GM19395 (cell line): ENCODE data around the gene RAPGEF1.

ENCODE experiments used
- ATAC-seq: cut with Tn5 transposase; IDR thresholded peaks from one replicate; pipeline ENCODE4 v1.9.1; 2021; ENCODE audit warnings: mild to moderate bottlenecking, moderate library complexity; ENCODE audit not compliant: unreplicated experiment

RAPGEF1 gene

GRCh38 chr9:131628459-131629225 lies 111.2 kb downstream of the RAPGEF1 start:
- no peak for ATAC-seq

DNA sequence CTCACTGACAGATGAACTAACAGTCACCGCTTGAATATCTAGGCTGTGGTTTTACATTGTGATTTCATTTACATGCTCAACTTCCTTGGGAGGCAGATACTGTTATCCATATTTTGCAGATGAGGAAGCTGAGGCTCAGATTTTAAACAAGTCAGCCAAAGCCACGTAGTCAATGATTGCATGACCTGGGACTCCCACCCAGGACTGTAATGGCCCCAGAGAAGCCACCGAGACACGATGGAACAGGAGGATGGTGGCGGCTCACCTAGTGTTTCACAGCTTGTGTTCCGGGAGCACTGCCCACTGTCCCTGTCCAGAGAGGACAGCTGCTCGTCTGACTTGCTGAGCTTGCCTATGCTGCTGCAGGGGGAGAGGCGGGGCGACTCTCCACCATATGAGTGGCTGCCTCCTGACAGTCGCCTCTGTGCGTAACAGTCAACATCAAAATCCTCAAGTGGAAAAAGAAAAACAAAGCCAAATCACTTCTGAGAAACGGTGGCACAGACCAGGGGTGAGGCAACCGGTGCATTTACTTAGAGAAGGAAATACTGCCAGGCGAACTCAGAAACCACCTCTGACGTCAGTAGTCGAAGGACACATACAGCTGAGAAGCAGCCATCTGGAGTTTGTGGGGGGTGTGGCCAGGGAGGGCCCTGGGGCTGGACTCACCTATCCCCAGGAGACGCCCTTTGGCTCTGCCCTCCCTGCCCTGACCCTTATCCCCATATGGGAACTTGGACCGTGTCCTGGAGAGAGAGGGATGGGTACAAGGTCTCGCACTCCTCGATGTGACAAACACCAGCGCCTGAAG lies 112.0 kb downstream of the RAPGEF1 start:
- no peak for ATAC-seq

DNA sequence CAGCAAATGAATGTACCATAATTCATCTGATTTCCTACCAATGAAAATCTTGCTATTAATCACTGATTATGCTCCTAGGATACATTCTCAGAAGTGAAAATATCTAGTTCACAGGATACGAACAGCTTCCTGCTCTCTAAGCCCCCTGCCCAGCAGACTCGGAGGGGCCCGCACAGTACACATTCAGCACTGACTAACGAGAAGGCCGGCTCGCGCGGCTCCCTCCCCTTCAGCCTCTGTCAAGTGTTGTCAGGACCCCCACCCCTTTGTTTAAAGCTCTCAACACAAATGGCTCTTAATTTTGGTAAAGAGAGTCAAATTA lies 112.6 kb downstream of the RAPGEF1 start:
- ATAC-seq: no peak

DNA sequence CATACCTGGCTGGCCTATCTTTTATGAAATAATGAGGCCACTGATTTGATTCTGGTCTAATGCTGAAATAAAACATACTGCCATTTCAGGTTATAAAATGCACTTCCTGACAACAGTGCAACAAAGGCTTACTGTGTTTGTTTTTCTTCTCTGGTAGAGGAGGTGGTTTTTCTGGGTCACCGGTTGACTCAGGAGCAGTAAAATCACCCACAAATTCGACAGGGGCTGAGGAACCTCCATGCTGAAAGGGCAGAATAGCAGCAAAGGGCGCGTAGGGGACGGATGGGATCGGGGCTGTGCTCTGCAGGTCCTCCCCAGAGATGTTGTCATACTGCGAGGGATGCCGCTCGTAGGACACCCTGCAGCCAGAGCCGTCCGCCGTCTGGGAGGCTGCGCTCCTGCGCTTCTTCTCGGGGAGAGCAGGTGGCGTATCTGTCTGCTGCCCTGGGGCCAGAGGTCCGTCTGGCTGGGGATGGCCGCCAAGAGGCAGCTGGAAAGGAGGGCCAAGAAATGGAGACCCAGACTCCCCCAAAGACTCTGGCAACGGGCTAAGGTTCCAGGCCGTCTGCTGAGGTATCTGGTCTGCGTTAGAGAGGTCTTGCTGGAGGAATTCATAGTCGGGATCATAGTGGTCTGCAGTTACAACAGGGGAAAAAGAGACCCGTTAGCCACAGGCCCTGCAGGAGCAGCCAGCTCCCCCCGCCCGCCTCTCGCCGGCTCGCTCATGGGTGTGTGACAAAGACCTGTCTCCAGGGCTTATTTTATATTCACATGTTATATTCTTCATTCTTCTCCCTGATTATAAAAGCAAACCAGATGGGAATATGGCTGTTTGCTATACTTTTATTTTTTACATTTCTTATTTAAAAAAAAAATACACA lies 113.8 kb downstream of the RAPGEF1 start:
- ATAC-seq: no peak

GRCh38 chr9:131625508-131625787 lies 114.4 kb downstream of the RAPGEF1 start:
- ATAC-seq: no peak

DNA sequence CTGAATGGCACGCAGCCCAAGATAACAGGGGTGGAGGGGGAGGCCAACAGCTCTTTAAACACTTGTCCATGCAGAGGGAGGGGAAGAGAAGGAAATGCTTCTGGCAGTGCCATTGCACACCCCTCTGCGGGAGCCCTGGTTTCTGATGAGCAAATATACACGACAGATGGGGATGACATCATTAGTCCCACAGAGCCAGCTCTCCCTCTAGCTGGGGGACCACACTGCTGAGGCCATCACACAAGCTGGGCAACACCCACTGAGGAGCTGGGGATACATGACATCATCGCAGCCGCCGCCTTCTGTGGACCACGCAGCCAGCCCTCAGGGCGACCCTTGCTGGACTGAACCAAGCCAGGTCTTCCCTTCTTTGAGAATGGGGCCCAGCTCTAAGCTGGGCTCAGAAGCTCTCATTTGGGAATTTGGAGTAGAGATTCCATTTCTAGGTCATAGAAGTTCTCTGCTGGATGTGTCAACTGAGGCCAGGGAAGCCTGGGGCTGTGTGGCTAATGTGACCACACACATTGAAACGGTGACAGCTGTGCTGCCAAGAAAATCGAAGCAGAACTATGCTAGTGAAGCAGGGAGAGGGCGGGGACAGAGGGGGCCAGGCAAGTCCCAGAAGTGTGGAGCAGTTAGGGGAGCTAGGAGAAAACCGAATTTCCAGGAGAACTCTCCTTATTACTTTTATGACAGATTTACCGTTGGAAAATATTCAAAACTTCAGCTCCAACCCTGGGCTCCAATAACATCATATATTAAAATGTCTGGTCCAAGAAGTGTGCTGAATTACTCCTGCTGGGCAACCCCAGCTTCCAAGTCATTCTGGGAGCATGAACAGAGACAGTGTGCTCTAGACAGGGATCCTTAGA lies 115.0 kb downstream of the RAPGEF1 start:
- ATAC-seq: no peak

DNA sequence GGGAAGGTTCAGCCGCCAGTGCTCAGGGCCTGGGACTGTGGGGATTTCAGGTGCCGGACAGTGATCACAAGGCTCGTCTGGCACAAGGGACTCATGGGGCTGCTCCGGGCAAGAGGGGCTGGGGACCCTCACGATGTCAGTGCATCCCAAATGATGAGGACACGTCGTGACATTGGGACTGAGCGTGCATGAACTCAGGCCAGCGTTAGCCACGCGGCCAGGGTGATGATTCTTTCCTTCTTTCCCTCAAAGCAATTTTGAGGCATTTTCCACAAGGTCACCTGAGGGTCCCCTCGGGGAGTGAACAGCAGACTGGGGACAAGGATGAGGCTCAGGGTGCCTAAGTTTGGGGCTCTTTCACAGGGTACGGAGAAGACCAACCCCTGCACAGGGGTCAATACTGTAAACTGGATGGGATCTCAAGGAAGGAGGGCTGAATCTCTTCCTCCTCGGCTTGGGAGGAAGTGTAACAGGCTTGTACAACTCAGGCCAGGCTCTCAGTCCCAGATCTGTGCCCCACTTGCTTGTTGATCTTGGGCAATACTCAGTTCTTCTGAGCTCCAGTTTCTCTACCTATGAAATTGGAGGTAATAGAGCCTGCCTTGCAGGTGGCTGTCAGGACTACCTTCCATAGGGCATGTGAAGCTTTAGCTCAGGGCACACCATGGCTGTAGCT lies 116.1 kb downstream of the RAPGEF1 start:
- no peak for ATAC-seq

- ATAC-seq: no peak
Observed at GRCh38 chr9:131622523-131622922, 117.4 kb downstream of the RAPGEF1 start.

DNA sequence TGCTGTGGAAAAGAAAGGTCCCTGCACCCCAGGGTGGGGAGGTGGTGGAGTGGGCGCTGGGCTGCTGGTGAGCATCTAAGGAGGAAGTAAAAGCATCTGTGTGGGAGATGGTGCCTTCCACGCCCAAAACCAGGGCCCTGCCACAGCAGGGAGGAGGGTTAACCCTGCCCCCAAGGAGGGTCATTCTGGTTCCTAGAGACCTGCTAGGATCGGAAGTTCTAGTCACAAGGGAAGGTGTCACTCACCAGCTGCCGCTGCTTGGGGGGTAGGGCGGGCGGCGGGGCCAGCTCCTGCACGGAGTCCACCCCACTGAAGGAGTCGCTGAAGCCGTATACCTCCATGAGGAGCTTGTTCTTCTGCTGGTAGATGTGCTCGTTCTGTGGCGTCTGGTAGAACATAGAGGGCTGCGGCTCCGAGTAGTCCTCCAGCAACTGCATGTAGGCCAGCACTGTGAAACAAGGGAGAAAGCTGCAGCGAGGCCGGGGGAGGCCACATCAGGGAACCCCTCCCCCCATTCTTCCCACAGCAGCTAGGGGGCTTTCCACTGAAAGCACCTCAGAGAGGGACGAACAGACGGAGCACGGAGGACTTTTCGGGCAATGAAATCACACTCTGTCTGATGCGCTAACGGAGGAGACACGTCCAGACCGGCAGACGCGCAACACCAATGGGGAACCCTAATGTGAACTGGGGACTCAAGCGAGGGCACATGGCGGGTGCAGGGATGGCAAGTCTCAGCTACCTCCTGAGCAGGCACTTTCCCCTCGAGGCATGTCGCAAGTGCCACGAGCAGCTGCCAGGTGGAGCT lies 118.1 kb downstream of the RAPGEF1 start:
- peak; percentile 61 for ATAC-seq

- ATAC-seq: no peak
Observed at GRCh38 chr9:131620764-131621520, 118.9 kb downstream of the RAPGEF1 start.

GRCh38 chr9:131619680-131620079 lies 120.2 kb downstream of the RAPGEF1 start:
- no peak for ATAC-seq

DNA sequence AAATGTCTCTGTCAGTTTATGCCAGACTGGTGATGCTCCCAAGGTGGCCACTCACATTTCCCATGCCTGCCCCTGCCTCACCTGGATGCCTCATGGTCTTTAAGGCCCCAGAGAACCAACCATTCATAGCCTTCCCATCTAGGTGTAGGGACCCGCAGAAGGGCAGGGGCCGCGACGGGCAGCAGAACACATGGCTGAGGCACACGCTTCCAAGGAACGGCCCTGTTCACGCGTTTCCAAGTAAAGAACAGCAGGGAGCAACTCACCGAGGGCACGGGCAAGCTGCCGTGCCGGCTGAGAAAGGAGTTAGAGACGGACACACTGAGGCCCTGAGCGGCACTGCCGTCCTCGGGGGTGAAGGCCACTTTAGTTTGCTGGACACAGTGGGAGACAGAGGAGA lies 121.1 kb downstream of the RAPGEF1 start:
- no peak for ATAC-seq

DNA sequence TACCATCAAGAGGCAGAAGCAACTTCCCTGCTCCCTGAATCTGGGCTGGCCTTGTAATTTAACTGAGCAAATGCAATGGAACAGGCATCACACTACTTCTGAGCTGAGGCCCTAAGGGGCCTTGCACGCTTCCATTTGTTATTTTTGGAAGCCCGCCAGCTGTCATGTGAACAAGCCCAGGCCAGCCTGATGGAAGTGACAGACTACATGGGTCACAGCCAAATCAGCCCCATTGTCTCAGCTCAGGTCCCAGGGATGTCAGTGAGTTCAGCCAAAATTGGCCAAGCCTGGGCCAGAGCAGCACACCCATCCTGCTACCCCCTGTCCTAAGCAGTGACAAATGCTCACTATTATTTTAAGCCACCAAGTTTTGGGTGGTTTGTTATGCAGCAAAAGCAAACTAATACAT lies 121.8 kb downstream of the RAPGEF1 start:
- ATAC-seq: no peak

GRCh38 chr9:131617611-131618010 lies 122.3 kb downstream of the RAPGEF1 start:
- no peak for ATAC-seq

DNA sequence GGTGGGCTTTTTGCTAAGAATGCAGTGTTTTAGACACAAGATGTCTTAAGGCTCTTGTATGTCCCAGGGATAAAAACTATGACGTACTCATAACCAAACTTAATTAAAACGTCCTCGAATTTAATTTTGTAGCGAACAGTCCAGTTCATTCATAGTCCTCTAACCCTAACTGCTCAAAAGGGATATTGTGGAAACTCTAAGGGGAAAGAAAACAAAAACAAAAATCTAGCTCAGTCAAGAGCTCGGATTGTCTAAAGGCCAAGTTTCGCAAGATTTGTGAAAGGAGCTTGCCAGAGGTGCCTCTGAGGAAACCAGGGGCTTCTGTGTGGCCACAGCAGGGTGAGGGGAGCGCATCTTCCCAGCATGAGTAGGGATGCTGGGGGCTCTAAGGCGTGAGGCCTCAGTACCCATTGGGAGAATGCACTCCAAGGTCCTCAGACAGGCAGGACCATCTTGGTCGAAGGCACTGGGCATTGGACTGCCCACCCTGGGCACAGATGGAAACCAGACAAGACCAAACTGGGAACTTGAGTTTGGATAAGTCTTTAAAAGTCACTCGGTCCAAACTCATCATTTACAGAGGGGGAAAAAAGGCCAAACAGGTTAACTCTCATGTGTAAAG lies 122.8 kb downstream of the RAPGEF1 start:
- no peak for ATAC-seq

- no peak for ATAC-seq
Observed at GRCh38 chr9:131614340-131614915, 125.4 kb downstream of the RAPGEF1 start.

DNA sequence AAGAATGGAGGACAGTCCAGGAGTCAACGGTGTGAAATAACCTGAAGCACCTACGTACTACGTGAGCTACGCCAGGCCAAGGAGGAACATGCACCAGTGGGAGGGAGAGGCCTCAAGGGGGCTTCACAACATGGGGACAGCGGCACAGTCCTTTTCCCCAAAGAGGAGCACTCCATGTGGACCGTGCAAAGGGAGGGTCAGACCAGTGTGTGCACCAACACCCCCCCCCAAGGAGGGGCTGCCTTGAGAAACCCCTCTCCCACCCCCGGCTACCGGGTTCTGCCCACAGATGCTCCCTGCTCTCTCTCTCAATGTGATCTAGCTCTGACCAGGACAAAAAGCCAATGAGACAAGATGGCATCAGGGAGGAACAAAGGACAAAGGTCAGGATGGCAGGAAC lies 126.0 kb downstream of the RAPGEF1 start:
- ATAC-seq: no peak

DNA sequence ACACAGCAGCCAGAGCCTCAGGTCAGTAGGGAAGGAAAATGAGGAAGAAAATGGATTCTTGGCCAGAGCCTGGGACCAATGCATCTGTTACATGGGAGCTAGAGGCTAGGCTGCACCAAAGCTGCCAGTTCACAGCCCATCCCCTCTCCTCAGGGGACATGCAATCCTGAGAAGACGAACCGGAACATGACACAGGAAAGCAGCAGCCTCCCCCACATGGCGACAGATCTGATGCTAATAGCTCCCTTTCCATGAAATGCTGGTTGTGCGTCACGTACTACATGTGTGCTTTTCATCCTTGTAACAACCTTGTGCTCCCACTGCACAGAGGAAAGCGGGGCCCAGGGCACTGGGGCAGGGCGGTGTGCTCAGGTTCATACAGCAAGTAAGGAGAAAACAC lies 127.0 kb downstream of the RAPGEF1 start:
- no peak for ATAC-seq
